Neural cell (in vitro differentiated cells): ENCODE data around the gene CADM1.

Experiments used
- CTCF ChIP-seq: fragments of 450-650 bp; IDR thresholded peaks from 2 replicates; pipeline ENCODE4 v1.5.1; 2014; ENCODE audit warnings: antibody characterized with exemption, mild to moderate bottlenecking, moderate library complexity; ENCODE audit not compliant: poor library complexity, severe bottlenecking
- EP300 ChIP-seq: fragments of 450-650 bp; conservative IDR thresholded peaks from 2 replicates; pipeline ENCODE4 v1.6.1; 2014; ENCODE audit warnings: antibody characterized with exemption, mild to moderate bottlenecking, moderate library complexity; ENCODE audit not compliant: poor library complexity, severe bottlenecking
- MXI1 ChIP-seq: fragments of 450-650 bp; conservative IDR thresholded peaks from 2 replicates; pipeline ENCODE4 v1.6.1; 2014; ENCODE audit warnings: antibody characterized with exemption, mild to moderate bottlenecking; ENCODE audit not compliant: poor library complexity, severe bottlenecking
- POLR2AphosphoS5 ChIP-seq: IDR thresholded peaks from 2 replicates; pipeline ENCODE4 v1.6.1; 2012
- TAF1 ChIP-seq: IDR thresholded peaks from 2 replicates; pipeline ENCODE4 v1.6.1; 2012; ENCODE audit warnings: low read depth

GRCh38 chr11:115391160-115391559 lies 113.1 kb downstream of the CADM1 start:
- TF ChIP-seq MXI1 (no peak), CTCF (no peak), EP300 (no peak), POLR2AphosphoS5 (no peak), TAF1 (no peak)
